ENCODE results near the gene ECSCR. TPM values are rescaled to one million over a fixed set of nuclear protein-coding genes. Genes with fewer than 3 reads are reported as not detected.

Gene ECSCR
- total RNA-seq, 1 donor = not detected

DNA sequence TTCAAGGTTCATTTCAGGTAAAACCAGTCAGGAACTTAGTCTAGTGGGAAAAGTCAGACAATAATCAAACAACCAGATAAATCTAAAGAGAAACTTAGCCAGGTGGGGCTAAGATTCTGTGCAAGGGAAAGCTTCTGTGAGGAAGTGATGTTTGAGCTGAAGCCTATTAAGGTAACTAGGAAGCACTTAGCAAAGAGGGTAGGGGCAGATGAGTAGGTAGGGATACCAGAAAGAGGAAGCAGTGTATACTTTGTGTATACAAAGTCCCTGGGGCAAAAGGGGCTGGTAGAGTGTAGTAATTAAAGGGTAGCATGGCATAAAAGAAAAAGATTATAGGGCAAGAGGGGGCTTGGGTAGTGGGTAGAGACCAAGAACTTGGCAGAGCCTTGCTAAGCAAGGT, 55.0 kb downstream of the ECSCR start:
- H3K4me3 ChIP-seq (ENCODE audit: low read depth, low read length) = no peak overlapping the region
- TF ChIP-seq, protein P1, sequence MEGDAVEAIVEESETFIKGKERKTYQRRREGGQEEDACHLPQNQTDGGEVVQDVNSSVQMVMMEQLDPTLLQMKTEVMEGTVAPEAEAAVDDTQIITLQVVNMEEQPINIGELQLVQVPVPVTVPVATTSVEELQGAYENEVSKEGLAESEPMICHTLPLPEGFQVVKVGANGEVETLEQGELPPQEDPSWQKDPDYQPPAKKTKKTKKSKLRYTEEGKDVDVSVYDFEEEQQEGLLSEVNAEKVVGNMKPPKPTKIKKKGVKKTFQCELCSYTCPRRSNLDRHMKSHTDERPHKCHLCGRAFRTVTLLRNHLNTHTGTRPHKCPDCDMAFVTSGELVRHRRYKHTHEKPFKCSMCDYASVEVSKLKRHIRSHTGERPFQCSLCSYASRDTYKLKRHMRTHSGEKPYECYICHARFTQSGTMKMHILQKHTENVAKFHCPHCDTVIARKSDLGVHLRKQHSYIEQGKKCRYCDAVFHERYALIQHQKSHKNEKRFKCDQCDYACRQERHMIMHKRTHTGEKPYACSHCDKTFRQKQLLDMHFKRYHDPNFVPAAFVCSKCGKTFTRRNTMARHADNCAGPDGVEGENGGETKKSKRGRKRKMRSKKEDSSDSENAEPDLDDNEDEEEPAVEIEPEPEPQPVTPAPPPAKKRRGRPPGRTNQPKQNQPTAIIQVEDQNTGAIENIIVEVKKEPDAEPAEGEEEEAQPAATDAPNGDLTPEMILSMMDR (IDR thresholded peaks at IDR 0.05; ENCODE audit: insufficient read depth, low read depth, low read length) = no peak
- DNase-seq (ENCODE audit: low read depth) = no peak

DNA sequence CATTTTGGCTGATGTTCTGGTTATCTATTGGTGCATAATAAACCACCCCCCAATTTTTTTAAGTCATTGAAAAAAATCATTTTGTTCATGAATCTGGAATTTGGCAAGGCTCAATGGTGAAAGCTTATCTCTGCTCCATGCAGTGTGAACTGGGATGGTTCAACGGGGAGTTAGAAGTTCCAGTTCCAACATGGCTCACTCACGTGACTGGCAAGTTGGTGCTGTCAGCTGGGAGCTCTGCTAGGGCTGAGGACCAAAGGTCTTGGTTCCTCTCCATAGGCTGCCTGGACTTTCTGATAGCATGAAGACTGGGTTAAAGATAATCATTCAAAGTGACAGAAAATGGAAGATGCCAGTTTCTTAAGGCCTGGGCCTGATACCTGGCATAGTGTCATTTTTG, 55.6 kb downstream of the ECSCR start:
- TF ChIP-seq, protein P1 (IDR thresholded peaks at IDR 0.05; ENCODE audit: insufficient read depth, low read depth, low read length) = no peak
- H3K4me3 ChIP-seq (ENCODE audit: low read depth, low read length) = no peak overlapping the region
- no peak for DNase-seq (ENCODE audit: low read depth)

DNA sequence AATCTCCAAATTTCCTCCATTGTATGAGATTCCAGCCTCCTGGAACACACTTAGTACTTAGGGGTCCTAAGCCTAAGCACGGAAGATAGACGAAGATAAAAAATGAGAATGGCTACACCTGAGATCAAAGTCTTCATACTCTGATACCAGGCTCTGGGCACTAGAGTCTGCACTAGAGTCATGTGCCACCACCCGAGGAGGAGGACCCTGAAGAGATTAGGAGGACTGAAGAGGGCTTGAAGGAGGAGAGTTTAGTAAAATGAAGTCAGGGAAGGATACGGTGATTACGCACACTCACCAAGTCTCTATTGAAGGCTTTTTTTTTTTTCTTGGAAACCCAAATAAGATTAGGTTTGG, 58.1 kb downstream of the ECSCR start:
- no peak for DNase-seq (ENCODE audit: low read depth)
- TF ChIP-seq, protein P1 (IDR thresholded peaks at IDR 0.05; ENCODE audit: insufficient read depth, low read depth, low read length) = no peak
- H3K4me3 ChIP-seq (ENCODE audit: low read depth, low read length) = peak overlapping the region; percentile 10

DNA sequence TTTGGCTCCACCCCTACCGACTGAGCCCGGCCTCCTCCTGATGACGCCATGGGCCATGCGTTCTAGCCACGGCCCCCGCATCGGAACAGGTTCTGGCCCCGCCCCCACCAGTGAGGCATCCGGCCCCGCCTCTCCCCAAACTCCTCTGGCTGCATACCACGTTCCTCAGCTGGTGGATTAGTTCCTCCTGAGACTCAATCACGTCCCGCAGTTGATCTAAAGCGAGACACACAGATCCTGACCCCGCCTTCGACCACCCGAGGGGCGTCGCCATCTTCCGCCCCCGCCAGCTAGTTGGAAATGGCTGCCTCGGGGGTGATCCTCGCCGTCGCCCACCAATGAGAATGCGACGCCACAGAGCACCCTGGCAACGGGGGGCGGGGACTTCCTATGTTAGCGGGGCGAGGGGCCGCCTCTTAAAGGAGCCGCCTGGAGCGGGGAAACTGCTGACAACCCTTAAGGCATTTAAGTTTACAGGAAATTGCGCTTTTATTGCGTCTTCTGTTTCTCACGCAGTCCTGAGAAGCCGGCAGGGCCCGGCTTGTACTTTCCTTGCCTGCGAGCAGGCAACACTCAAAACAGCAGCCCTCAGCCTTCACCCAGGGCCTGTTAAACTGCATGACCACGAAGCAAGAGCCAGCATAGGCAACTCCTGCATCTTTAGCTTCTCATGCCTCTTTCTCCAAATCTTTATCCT, 58.6 kb downstream of the ECSCR start, which contains the start of gene SPATA24:
Gene SPATA24, minus strand, starts transcription at position 303 of the 697 bp plus-strand sequence. Its CDS starts 29 bp downstream, at position 274.
- peak within 1 kb of the TSS; percentile 64 for H3K4me3 ChIP-seq (ENCODE audit: low read depth, low read length)
- TF ChIP-seq, protein P1 (IDR thresholded peaks at IDR 0.05; ENCODE audit: insufficient read depth, low read depth, low read length) = no peak
- peak; percentile 99 for DNase-seq (ENCODE audit: low read depth)

DNA sequence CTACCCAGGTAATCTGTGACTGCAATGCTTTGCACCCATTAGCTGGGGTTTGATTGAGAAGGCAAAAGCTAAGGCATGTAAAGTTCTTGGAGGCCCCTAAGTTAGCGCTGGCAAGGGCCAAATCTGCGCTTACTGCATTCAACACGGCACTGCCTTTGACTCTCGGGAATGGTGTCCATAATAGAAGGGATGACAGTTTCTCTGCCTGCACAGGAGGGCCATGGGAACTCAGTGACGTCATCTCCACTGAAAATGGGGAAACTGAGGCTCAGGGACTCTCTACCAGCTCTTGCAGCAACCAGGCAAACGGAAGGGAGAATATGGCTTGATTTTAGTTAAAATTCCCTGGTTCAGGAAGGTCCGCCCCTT, 59.1 kb downstream of the ECSCR start:
- TF ChIP-seq, protein P1 (IDR thresholded peaks at IDR 0.05; ENCODE audit: insufficient read depth, low read depth, low read length) = no peak
- peak overlapping the region; percentile 64 for H3K4me3 ChIP-seq (ENCODE audit: low read depth, low read length)
- DNase-seq (ENCODE audit: low read depth) = no peak

DNA sequence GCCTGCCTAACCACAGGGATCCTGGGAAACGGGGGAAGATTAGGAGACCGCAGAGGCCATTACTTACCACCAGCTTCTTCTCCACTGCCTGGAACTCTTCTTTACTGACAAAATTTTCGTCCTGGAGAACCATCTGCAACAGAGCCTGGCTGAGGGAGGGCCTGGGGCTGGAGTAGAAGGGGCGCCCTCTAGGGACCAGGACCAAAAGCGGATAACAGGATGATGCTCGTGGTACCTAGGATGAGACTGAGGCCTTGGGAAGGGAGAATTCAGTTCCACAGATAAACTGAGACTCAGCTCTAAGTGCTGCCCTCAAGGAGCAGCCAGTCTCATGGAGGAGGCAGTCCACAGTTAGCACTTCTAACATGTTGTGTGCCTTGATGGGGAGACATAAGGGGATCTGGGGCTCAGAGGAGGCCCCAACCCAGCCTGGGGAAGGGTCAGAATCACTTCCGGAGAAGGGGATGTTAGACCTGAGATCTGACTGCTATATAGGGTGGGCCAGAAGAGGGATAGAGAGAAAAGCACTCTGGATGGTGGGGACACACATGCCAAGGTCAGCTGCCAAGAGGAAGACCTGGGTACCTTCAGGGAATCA, 59.9 kb downstream of the ECSCR start:
- no peak overlapping the region for H3K4me3 ChIP-seq (ENCODE audit: low read depth, low read length)
- TF ChIP-seq, protein P1 (IDR thresholded peaks at IDR 0.05; ENCODE audit: insufficient read depth, low read depth, low read length) = peak; percentile 51
- DNase-seq (ENCODE audit: low read depth) = no peak

Measured in fibroblast of villous mesenchyme (primary cell).